Fibroblast of skin of left quadriceps (primary cell): ENCODE data around the gene RUNX3.

Source experiments
- DNase-seq, 2 experiments: peaks; one replicate each; pipeline ENCODE4 v3.0.0-alpha.2; 2013; ENCODE audit warnings: low read depth in 2 of 2

Gene RUNX3

GRCh38 chr1:24929398-24930259, 447 bp downstream of the RUNX3 start:
- no peak for DNase-seq

- DNase-seq = no peak
Observed at GRCh38 chr1:24928689-24929397, 1.2 kb downstream of the RUNX3 start.

GRCh38 chr1:24927988-24928688, 1.9 kb downstream of the RUNX3 start:
- no peak for DNase-seq

- no peak for DNase-seq
Observed at GRCh38 chr1:24927473-24927872, 2.6 kb downstream of the RUNX3 start.

- DNase-seq = no peak
Observed at GRCh38 chr1:24926563-24927249, 3.4 kb downstream of the RUNX3 start.

GRCh38 chr1:24925963-24926362, 4.1 kb downstream of the RUNX3 start:
- DNase-seq = no peak

- no peak for DNase-seq
Observed at GRCh38 chr1:24925082-24925779, 4.8 kb downstream of the RUNX3 start.

- DNase-seq = no peak
Observed at GRCh38 chr1:24923485-24924113, 6.5 kb downstream of the RUNX3 start.

GRCh38 chr1:24921938-24922662, 8.0 kb downstream of the RUNX3 start:
- no peak for DNase-seq

- no peak for DNase-seq
Observed at GRCh38 chr1:24921412-24921811, 8.7 kb downstream of the RUNX3 start.

- DNase-seq = no peak
Observed at GRCh38 chr1:24920533-24920925, 9.5 kb downstream of the RUNX3 start.

- DNase-seq = no peak
Observed at GRCh38 chr1:24919791-24920532, 10.1 kb downstream of the RUNX3 start.

- DNase-seq = no peak
Observed at GRCh38 chr1:24918995-24919605, 11.0 kb downstream of the RUNX3 start.

- DNase-seq = no peak
Observed at GRCh38 chr1:24918370-24918769, 11.7 kb downstream of the RUNX3 start.

- DNase-seq = no peak
Observed at GRCh38 chr1:24917327-24918074, 12.6 kb downstream of the RUNX3 start.

GRCh38 chr1:24915816-24916602, 14.1 kb downstream of the RUNX3 start:
- no peak for DNase-seq
